Lower lobe of right lung (tissue), 2 donors: ENCODE measurements around the gene PAOX. TPM values are rescaled to one million over a fixed set of nuclear protein-coding genes. Genes with fewer than 3 reads are reported as not detected.
"Not testable (repeated sequence)": the region's sequence is repeated elsewhere in the genome, so short reads cannot be mapped to it uniquely, and the experiment has no call there.

Experiments used
- ATAC-seq, 2 donors: fragments of 200-7000 bp; cut with Tn5 transposase; one replicate each; pipeline ENCODE4 v1.9.1; 2020 to 2022; ENCODE audit warnings: mild to moderate bottlenecking in 2 of 2, moderate library complexity in 2 of 2
- DNase-seq: peaks from one replicate; pipeline ENCODE4 v3.0.0-alpha.2; 2020
- H3K27ac ChIP-seq: fragments of 200-600 bp; one replicate; pipeline ENCODE4 v1.8.0; 2022
- H3K27me3 ChIP-seq: fragments of 200-600 bp; one replicate; pipeline ENCODE4 v1.8.0; 2022; ENCODE audit warnings: low read depth
- H3K36me3 ChIP-seq: fragments of 200-600 bp; one replicate; pipeline ENCODE4 v1.8.0; 2022; ENCODE audit warnings: mild to moderate bottlenecking
- H3K4me1 ChIP-seq: fragments of 200-600 bp; one replicate; pipeline ENCODE4 v1.8.0; 2022
- H3K4me3 ChIP-seq: fragments of 200-600 bp; one replicate; pipeline ENCODE4 v1.8.0; 2022; ENCODE audit warnings: mild to moderate bottlenecking
- H3K9me3 ChIP-seq: fragments of 200-600 bp; one replicate; pipeline ENCODE4 v1.8.0; 2022
- CTCF ChIP-seq: fragments of 200-600 bp; IDR thresholded peaks from one replicate; pipeline ENCODE4 v1.8.0; 2022; ENCODE audit warnings: antibody characterized with exemption, mild to moderate bottlenecking
- intact Hi-C: fragments of 100-400 bp; cut with DNase I; formaldehyde crosslinking; loops from one replicate; pipeline ENCODE4 v1.11.0; 2022
- total RNA-seq: library from RNA; stranded (reverse); fragmentation: NEBNext Ultra II Directional; extraction: Animal tissue kit (Norgen Biotek cat#: 25700); gene quantifications from one replicate; pipeline ENCODE4 v1.2.1, GENCODE V29; 2021
- donor health status: DM: no; HTN: yes; CAD: no; lungs with severe emphysema.

PAOX gene
- total RNA-seq, 1 donor from 2014 or later, result 6.9 TPM

DNA sequence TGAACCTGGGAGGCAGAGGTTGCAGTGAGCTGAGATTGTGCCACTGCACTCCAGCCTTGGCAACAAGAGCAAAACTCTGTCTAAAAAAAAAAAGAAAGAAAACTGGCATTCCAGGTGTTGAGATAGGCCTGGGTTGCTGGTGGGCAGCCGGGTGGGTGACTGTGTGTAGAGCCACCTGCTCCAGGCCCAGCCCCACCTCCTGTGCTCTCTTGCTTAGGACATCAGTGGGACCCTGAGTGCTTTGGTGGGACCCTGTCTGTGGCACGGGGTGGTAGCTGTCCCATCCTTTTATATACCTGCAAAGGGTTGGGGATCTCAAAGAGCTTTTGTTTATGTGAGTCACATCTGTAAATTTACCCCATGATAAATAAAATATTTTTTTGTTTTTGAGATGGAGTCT lies 6.2 kb downstream of the PAOX start:
- DNase-seq, result peak; percentile 37
- H3K27ac ChIP-seq, result no peak overlapping the region

GRCh38 chr10:133386951-133387350 lies 7.9 kb downstream of the PAOX start:
- intact Hi-C loops, H3K27ac ChIP-seq, DNase-seq, H3K4me1 ChIP-seq, ATAC-seq, H3K4me3 ChIP-seq, H3K36me3 ChIP-seq, H3K27me3 ChIP-seq, H3K9me3 ChIP-seq: not testable (repeated sequence)

More for the DNA sequence above, 6.2 kb downstream of the PAOX start:
- no peak for ATAC-seq
- H3K4me3 ChIP-seq, result no peak overlapping the region
- intact Hi-C loops, result no loop called here
- peaks cover 9% of the 10 kb centered on the region for H3K36me3 ChIP-seq
- no peaks in the 10 kb centered on the region for H3K9me3 ChIP-seq
- H3K27me3 ChIP-seq, result no peaks in the 10 kb centered on the region
- TF ChIP-seq CTCF, result no peak
- peaks cover 3% of the 10 kb centered on the region for H3K4me1 ChIP-seq

GRCh38 chr10:133388236-133388972 lies 9.3 kb downstream of the PAOX start:
- TF ChIP-seq CTCF, result no peak
- no peaks in the 10 kb centered on the region for H3K27me3 ChIP-seq
- H3K4me3 ChIP-seq, result no peak overlapping the region
- H3K9me3 ChIP-seq, result no peaks in the 10 kb centered on the region
- ATAC-seq, result no peak
- H3K36me3 ChIP-seq, result peaks cover 9% of the 10 kb centered on the region
- intact Hi-C loops, result no loop called here
- peak overlapping the region; percentile 64 for H3K27ac ChIP-seq
- DNase-seq, result peak; percentile 34
- H3K4me1 ChIP-seq, result peaks cover 4% of the 10 kb centered on the region

- Histone ChIP-seq H3K36me3 (peaks cover 2% of the 10 kb centered on the region), H3K27ac (peak overlapping the region; percentile 64), H3K4me1 (peaks cover 6% of the 10 kb centered on the region), H3K9me3 (no peaks in the 10 kb centered on the region), H3K4me3 (peak overlapping the region; percentile 34), H3K27me3 (no peaks in the 10 kb centered on the region)
- ATAC-seq (peak in 1 of 2 donors; percentile 31), DNase-seq (peak; percentile 49)
- intact Hi-C loops, result no loop called here
- TF ChIP-seq CTCF, result no peak
Measured at GRCh38 chr10:133388973-133389818, 10.1 kb downstream of the PAOX start.

DNA sequence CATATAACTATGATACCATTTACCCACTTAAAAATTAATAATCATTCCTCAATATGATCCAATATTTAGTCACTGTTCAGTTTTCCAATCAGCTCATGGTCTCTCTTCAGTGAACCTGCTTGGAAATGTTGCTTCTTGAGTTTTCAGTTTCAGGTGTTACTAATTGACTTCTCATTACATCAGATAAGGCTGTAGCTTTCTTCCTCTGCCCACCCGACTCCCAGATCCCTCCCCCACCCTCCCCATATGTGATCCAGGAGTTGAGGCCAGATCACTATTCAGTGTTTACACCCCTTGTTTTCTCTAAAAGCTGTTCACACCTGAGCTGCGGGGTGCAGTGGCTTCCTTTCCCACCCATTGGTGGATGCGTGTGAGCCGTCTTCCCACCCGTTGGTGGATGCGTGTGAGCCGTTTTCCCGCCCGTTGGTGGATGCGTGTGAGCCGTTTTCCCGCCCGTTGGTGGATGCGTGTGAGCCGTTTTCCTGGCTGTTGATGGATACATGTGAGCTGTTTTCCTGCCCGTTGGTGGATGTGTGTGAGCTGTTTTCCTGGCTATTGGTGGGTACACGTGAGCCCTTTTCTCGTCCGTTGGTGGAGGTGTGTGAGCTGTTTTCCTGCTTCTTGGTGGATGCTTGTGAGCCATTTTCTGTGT lies 11.7 kb downstream of the PAOX start:
- DNase-seq, result no peak
- Histone ChIP-seq H3K36me3 (peaks cover 2% of the 10 kb centered on the region), H3K9me3 (no peaks in the 10 kb centered on the region), H3K27me3 (no peaks in the 10 kb centered on the region), H3K4me3 (no peak overlapping the region), H3K27ac (no peak overlapping the region), H3K4me1 (peaks cover 17% of the 10 kb centered on the region)
- intact Hi-C loops, result no loop called here
- TF ChIP-seq CTCF, result no peak
- no peak for ATAC-seq
